Body of pancreas (tissue), 4 donors: ENCODE measurements around the gene PRRG4. TPM values are rescaled to one million over a fixed set of nuclear protein-coding genes. Genes with fewer than 3 reads are reported as not detected.
"Not testable (repeated sequence)": the region's sequence is repeated elsewhere in the genome, so short reads cannot be mapped to it uniquely, and the experiment has no call there.

Source experiments
- ATAC-seq: fragments of 150-250 bp; one replicate; pipeline ENCODE4 v1.9.1; 2016
- DNase-seq, 4 donors: peaks; one replicate each; pipeline ENCODE4 v3.0.0-alpha.2; 2019
- H3K27ac ChIP-seq, 4 donors: fragments of 200-600 bp; sonication (generic); 1 replicate in 3 of 4; 2 replicates in 1 of 4; pipeline versions ENCODE4 v1.5.1 to v1.6.1; 2016 to 2019; ENCODE audit warnings: mild to moderate bottlenecking in 1 of 4, mixed read lengths in 1 of 4, moderate library complexity in 1 of 4
- H3K27me3 ChIP-seq, 2 donors: fragments of 200-600 bp; sonication (generic); one replicate each; pipeline ENCODE4 v1.6.0; 2016; ENCODE audit warnings: mild to moderate bottlenecking in 1 of 2
- H3K36me3 ChIP-seq, 2 donors: fragments of 200-600 bp; sonication (generic); replicated peaks in 1 of 2; 2 replicates each; pipeline ENCODE4 v1.5.1; 2016; ENCODE audit warnings: low read depth in 2 of 2; ENCODE audit not compliant: insufficient read depth in 1 of 2
- H3K4me1 ChIP-seq: fragments of 200-600 bp; sonication (generic); one replicate; pipeline ENCODE4 v1.6.0; 2016
- H3K4me3 ChIP-seq, 2 donors: fragments of 200-600 bp; sonication (generic); 1 replicate in 1 of 2; 2 replicates in 1 of 2; pipeline ENCODE4 v1.5.1; 2016 to 2019
- H3K9me3 ChIP-seq, 3 donors: fragments of 200-600 bp; sonication (generic); 1 replicate in 2 of 3; 2 replicates in 1 of 3; pipeline ENCODE4 v1.5.1; 2016
- CTCF ChIP-seq, 7 experiments: fragments of 450-650 bp in 4 of 7; fragments of 200-600 bp in 3 of 7; sonication (generic) in 3 of 7; IDR thresholded peaks; one replicate each; pipeline ENCODE4 v1.5.1; 2016 to 2019; ENCODE audit warnings: antibody characterized with exemption in 7 of 7
- POLR2A ChIP-seq, 3 donors: fragments of 450-650 bp; IDR thresholded peaks; one replicate each; pipeline ENCODE4 v1.6.1; 2016; ENCODE audit warnings: antibody characterized with exemption in 3 of 3, mild to moderate bottlenecking in 2 of 3
- WGBS, 2 donors: methylation state at CpG; one replicate each; pipeline ENCODE4 v1.1.5; 2017; 5-methylcytosine and 5-hydroxymethylcytosine counted together
- intact Hi-C: fragments of 100-400 bp; cut with DNase I; formaldehyde crosslinking; loops from one replicate; pipeline ENCODE4 v1.15.1; 2023
- total RNA-seq, 2 donors: library from RNA; depleted of rRNA; stranded (reverse); fragments of >200 nt; gene quantifications; one replicate each; pipeline ENCODE4 v1.1.0, GENCODE V29; 2016

The PRRG4 gene
- 1 to 10 TPM; 2.3 to 5.7 TPM for total RNA-seq

- whole genome bisulfite sequencing, 2 donors = 0 to 1% methylated on average over 26 to 80 of the region's 85 CpGs
- DNase-seq (peak; percentile 75 to 86 (median 76)), ATAC-seq (peak; percentile 93)
- peaks cover 3% of the 10 kb centered on the region for H3K4me1 ChIP-seq
- peak within 1 kb of the TSS; percentile 21 to 90 (median 89) for H3K27ac ChIP-seq
- no peaks in the 10 kb centered on the region for H3K27me3 ChIP-seq
- intact Hi-C loops = no loop called here
- peak; percentile 62 to 75 (median 74) for TF ChIP-seq POLR2A (IDR thresholded peaks at IDR 0.05)
- TF ChIP-seq CTCF (IDR thresholded peaks at IDR 0.05) = peak in 1 of 7 experiments; percentile 10
- peak within 1 kb of the TSS; percentile 49 to 78 for H3K4me3 ChIP-seq
- no peaks in the 10 kb centered on the region for H3K9me3 ChIP-seq
- no peaks in the 10 kb centered on the region for H3K36me3 ChIP-seq
Observed at GRCh38 chr11:32829680-32830412, at the start of gene PRRG4. PRRG4 (plus strand) TSS chr11:32829927; CDS start chr11:32830530, 603 bp downstream.

GRCh38 chr11:32780839-32781238, 48.9 kb upstream of the PRRG4 start:
- intact Hi-C loops, H3K4me1 ChIP-seq, DNase-seq, H3K9me3 ChIP-seq, H3K27ac ChIP-seq, H3K4me3 ChIP-seq, ATAC-seq, H3K27me3 ChIP-seq, H3K36me3 ChIP-seq: not testable (repeated sequence)
- 80 to 88% methylated on average over 2 of the region's 2 CpGs for WGBS, 2 donors

GRCh38 chr11:32781721-32782120, 48.0 kb upstream of the PRRG4 start:
- no peak for DNase-seq
- H3K9me3 ChIP-seq = no peaks in the 10 kb centered on the region
- no peaks in the 10 kb centered on the region for H3K36me3 ChIP-seq
- 66 to 81% methylated on average over 4 to 5 of the region's 5 CpGs for WGBS, 2 donors
- H3K4me1 ChIP-seq = no peaks in the 10 kb centered on the region
- ATAC-seq = no peak
- H3K27ac ChIP-seq = no peak overlapping the region
- no peak overlapping the region for H3K4me3 ChIP-seq
- intact Hi-C loops = no loop called here
- no peak for TF ChIP-seq POLR2A (IDR thresholded peaks at IDR 0.05)
- no peak for TF ChIP-seq CTCF (IDR thresholded peaks at IDR 0.05)
- H3K27me3 ChIP-seq = no peaks in the 10 kb centered on the region

- no peak for DNase-seq
- TF ChIP-seq CTCF (IDR thresholded peaks at IDR 0.05) (no peak), POLR2A (IDR thresholded peaks at IDR 0.05) (no peak)
- no peaks in the 10 kb centered on the region for H3K9me3 ChIP-seq
- H3K27me3 ChIP-seq = peaks cover 0 to 4% of the 10 kb centered on the region in 2 donors
- no peak overlapping the region for H3K4me3 ChIP-seq
- no peaks in the 10 kb centered on the region for H3K36me3 ChIP-seq
- H3K4me1 ChIP-seq = no peaks in the 10 kb centered on the region
- WGBS, 2 donors = 87 to 89% methylated on average over 3 of the region's 3 CpGs
- ATAC-seq = no peak
- H3K27ac ChIP-seq = no peak overlapping the region
- intact Hi-C loops = no loop called here
Observed at GRCh38 chr11:32785262-32785661, 44.5 kb upstream of the PRRG4 start.

- Histone ChIP-seq H3K4me1 (no peaks in the 10 kb centered on the region), H3K27me3 (peaks cover 0 to 4% of the 10 kb centered on the region in 2 donors), H3K9me3 (no peaks in the 10 kb centered on the region), H3K27ac (no peak overlapping the region), H3K36me3 (no peaks in the 10 kb centered on the region), H3K4me3 (no peak overlapping the region)
- ATAC-seq (no peak), DNase-seq (no peak)
- intact Hi-C loops = no loop called here
- TF ChIP-seq CTCF (IDR thresholded peaks at IDR 0.05) = no peak
- no peak for TF ChIP-seq POLR2A (IDR thresholded peaks at IDR 0.05)
Observed at GRCh38 chr11:32786811-32787210, 42.9 kb upstream of the PRRG4 start.
